Keratinocyte (primary cell): Measurements from ENCODE around the gene CAMSAP3. TPM values are rescaled to one million over a fixed set of nuclear protein-coding genes. Genes with fewer than 3 reads are reported as not detected.

Experiments
- DNase-seq: peaks from one replicate; pipeline ENCODE4 v3.0.0-alpha.2; 2011; ENCODE audit warnings: low read depth, missing footprints, low spot score
- FAIRE-seq: peaks from 2 replicates; lab custom pipeline; 2011; peaks lifted over from hg19 to GRCh38; lab: Jason Lieb, UNC
- H2AFZ ChIP-seq: 2 replicates; pipeline ENCODE4 v1.6.0; 2012; ENCODE audit warnings: low read length, control low read depth, inconsistent platforms; ENCODE audit not compliant: control insufficient read depth
- H3K27ac ChIP-seq: 2 replicates; pipeline ENCODE4 v1.5.1; 2011; ENCODE audit warnings: low read length; ENCODE audit not compliant: control insufficient read depth, insufficient read depth
- H3K27me3 ChIP-seq: 3 replicates; pipeline ENCODE4 v1.6.0; 2011; ENCODE audit warnings: low read length; ENCODE audit not compliant: control insufficient read depth, insufficient read depth; ENCODE audit errors: extremely low read depth
- H3K36me3 ChIP-seq, 2 experiments: 2 replicates in 1 of 2; 3 replicates in 1 of 2; pipeline ENCODE4 v1.5.1; 2011; ENCODE audit warnings: low read length in 2 of 2, mild to moderate bottlenecking in 1 of 2; ENCODE audit not compliant: control insufficient read depth in 2 of 2, insufficient read depth in 2 of 2; ENCODE audit errors: extremely low read depth in 1 of 2
- H3K4me1 ChIP-seq: 3 replicates; pipeline ENCODE4 v1.5.1; 2011; ENCODE audit warnings: low read length; ENCODE audit not compliant: control insufficient read depth, insufficient read depth; ENCODE audit errors: extremely low read depth
- H3K4me2 ChIP-seq: 3 replicates; pipeline ENCODE4 v1.6.0; 2011; ENCODE audit warnings: low read depth, low read length; ENCODE audit not compliant: control insufficient read depth, insufficient read depth; ENCODE audit errors: extremely low read depth
- H3K4me3 ChIP-seq, 3 experiments: fragments of 200-600 bp in 1 of 3; sonication (generic) in 1 of 3; 2 replicates in 2 of 3; 3 replicates in 1 of 3; pipeline ENCODE4 v1.5.1; 2011 to 2016; ENCODE audit warnings: low read length in 3 of 3, mild to moderate bottlenecking in 3 of 3, control low read depth in 2 of 3, inconsistent platforms in 1 of 3, low read depth in 1 of 3, mixed read lengths in 1 of 3, mixed run types in 1 of 3, moderate library complexity in 1 of 3; ENCODE audit not compliant: control insufficient read depth in 2 of 3, insufficient read depth in 2 of 3; ENCODE audit errors: extremely low read depth in 1 of 3
- H3K79me2 ChIP-seq: 2 replicates; pipeline ENCODE4 v1.6.0; 2012; ENCODE audit warnings: low read length; ENCODE audit not compliant: control insufficient read depth, insufficient read depth
- H3K9ac ChIP-seq: 3 replicates; pipeline ENCODE4 v1.6.0; 2011; ENCODE audit warnings: low read length; ENCODE audit not compliant: control insufficient read depth, insufficient read depth; ENCODE audit errors: extremely low read depth
- H3K9me1 ChIP-seq: 3 replicates; pipeline ENCODE4 v1.6.0; 2011; ENCODE audit warnings: low read length; ENCODE audit not compliant: control insufficient read depth, insufficient read depth; ENCODE audit errors: extremely low read depth
- H3K9me3 ChIP-seq: 2 replicates; pipeline ENCODE4 v1.5.1; 2012; ENCODE audit warnings: low read depth, low read length; ENCODE audit not compliant: control insufficient read depth
- H4K20me1 ChIP-seq: 3 replicates; pipeline ENCODE4 v1.6.0; 2011; ENCODE audit warnings: low read length; ENCODE audit not compliant: control insufficient read depth, insufficient read depth; ENCODE audit errors: extremely low read depth
- EZH2 ChIP-seq: IDR thresholded peaks from one replicate; pipeline ENCODE4 v1.6.1; 2012; ENCODE audit warnings: inconsistent platforms, mild to moderate bottlenecking, low read length, moderate library complexity
- dilution Hi-C: fragments of 300-500 bp; cut with MboI; formaldehyde crosslinking; loops from one replicate; pipeline ENCODE4 v1.7.0; 2020; ENCODE audit warnings: low sequenced_read_pairs; ENCODE audit not compliant: extremely low pct_ligation_motif_present
- polyA plus RNA-seq, 5 experiments: library from polyadenylated mRNA; depleted of rRNA in 3 of 5; stranded (reverse) in 3 of 5; stranded (forward) in 1 of 5; unstranded in 1 of 5; fragments of >200 nt; gene quantifications; 1 replicate in 1 of 5; 2 replicates in 3 of 5; 3 replicates in 1 of 5; pipeline versions ENCODE4 v1.2.1 to v1.2.3, GENCODE V29; 2011 to 2012; ENCODE audit warnings: missing spikeins in 2 of 5, low read depth in 1 of 5, low replicate concordance in 1 of 5
- TF ChIP-seq, protein P1 (sequence below), 3 experiments: IDR thresholded peaks in 1 of 3; conservative IDR thresholded peaks in 1 of 3; optimal IDR thresholded peaks in 1 of 3; 2 replicates in 2 of 3; 3 replicates in 1 of 3; pipeline versions ENCODE3 to v1.5.1; 2011; ENCODE audit warnings: low read length in 3 of 3, mild to moderate bottlenecking in 3 of 3, moderate library complexity in 2 of 3, control low read depth in 1 of 3, inconsistent platforms in 1 of 3; ENCODE audit not compliant: insufficient read depth in 2 of 3; ENCODE audit errors: extremely low read depth in 1 of 3

Gene CAMSAP3
- polyA plus RNA-seq, 1 donor (not counting 4 experiments of a cell fraction or from before 2014, with no cell fraction given) = 2.4 TPM

GRCh38 chr19:7598180-7598579, 2.5 kb downstream of the CAMSAP3 start:
- Histone ChIP-seq H3K9ac (no peak overlapping the region), H2AFZ (no peak overlapping the region), H3K4me3 (no peak overlapping the region), H3K27ac (no peak overlapping the region), H3K9me1 (peaks cover 4% of the 10 kb centered on the region), H3K79me2 (peaks cover 2% of the 10 kb centered on the region), H3K9me3 (no peaks in the 10 kb centered on the region), H3K4me1 (peaks cover 14% of the 10 kb centered on the region), H3K36me3 (peaks cover 0 to 2% of the 10 kb centered on the region in 2 experiments), H3K4me2 (no peak overlapping the region), H4K20me1 (peaks cover 8% of the 10 kb centered on the region), H3K27me3 (no peaks in the 10 kb centered on the region)
- DNase-seq = no peak
- no peak for TF ChIP-seq EZH2
- TF ChIP-seq, protein P1, sequence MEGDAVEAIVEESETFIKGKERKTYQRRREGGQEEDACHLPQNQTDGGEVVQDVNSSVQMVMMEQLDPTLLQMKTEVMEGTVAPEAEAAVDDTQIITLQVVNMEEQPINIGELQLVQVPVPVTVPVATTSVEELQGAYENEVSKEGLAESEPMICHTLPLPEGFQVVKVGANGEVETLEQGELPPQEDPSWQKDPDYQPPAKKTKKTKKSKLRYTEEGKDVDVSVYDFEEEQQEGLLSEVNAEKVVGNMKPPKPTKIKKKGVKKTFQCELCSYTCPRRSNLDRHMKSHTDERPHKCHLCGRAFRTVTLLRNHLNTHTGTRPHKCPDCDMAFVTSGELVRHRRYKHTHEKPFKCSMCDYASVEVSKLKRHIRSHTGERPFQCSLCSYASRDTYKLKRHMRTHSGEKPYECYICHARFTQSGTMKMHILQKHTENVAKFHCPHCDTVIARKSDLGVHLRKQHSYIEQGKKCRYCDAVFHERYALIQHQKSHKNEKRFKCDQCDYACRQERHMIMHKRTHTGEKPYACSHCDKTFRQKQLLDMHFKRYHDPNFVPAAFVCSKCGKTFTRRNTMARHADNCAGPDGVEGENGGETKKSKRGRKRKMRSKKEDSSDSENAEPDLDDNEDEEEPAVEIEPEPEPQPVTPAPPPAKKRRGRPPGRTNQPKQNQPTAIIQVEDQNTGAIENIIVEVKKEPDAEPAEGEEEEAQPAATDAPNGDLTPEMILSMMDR (optimal IDR thresholded peaks at IDR 0.05 in 1 of 3, IDR thresholded peaks at IDR 0.05 in 1 of 3, conservative IDR thresholded peaks at IDR 0.05 in 1 of 3; ENCODE audit: extremely low read depth in 1 of 3, insufficient read depth in 2 of 3, low read length in 3 of 3) = no peak
- dilution Hi-C loops = no loop called here
- FAIRE-seq = no peak

DNA sequence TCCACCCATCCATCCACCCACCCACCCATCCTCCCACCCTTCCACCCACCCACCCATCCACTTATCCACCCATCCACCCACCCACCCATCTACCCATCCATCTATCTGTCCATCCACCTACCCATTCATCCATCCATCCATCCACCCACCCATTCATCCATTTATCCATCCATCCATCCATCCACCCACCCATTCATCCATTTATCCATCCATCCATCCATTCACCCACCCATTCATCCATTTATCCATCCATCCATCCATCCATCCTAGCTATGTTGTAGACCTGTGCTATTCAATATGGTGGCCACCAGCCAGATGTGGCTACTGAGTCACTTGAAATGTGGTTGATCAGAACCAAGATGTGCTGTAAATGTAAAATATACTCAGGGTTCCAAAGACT, 5.1 kb downstream of the CAMSAP3 start:
- no peak overlapping the region for H3K4me2 ChIP-seq
- TF ChIP-seq, protein P1 (optimal IDR thresholded peaks at IDR 0.05 in 1 of 3, IDR thresholded peaks at IDR 0.05 in 1 of 3, conservative IDR thresholded peaks at IDR 0.05 in 1 of 3; ENCODE audit: extremely low read depth in 1 of 3, insufficient read depth in 2 of 3, low read length in 3 of 3) = no peak
- TF ChIP-seq EZH2 = no peak
- H2AFZ ChIP-seq = no peak overlapping the region
- DNase-seq (no peak), FAIRE-seq (no peak)
- H3K9ac ChIP-seq = no peak overlapping the region
- H3K4me1 ChIP-seq = peaks cover 14% of the 10 kb centered on the region
- peaks cover 8% of the 10 kb centered on the region for H4K20me1 ChIP-seq
- no peak overlapping the region for H3K27ac ChIP-seq
- H3K27me3 ChIP-seq = no peaks in the 10 kb centered on the region
- peaks cover 2% of the 10 kb centered on the region for H3K79me2 ChIP-seq
- dilution Hi-C loops = no loop called here
- no peak overlapping the region for H3K4me3 ChIP-seq
- peaks cover 0 to 2% of the 10 kb centered on the region in 2 experiments for H3K36me3 ChIP-seq
- H3K9me1 ChIP-seq = peaks cover 4% of the 10 kb centered on the region
- H3K9me3 ChIP-seq = no peaks in the 10 kb centered on the region
